HG03520 (cell line): Measurements from ENCODE around the gene KREMEN2.

ENCODE experiments used
- ATAC-seq: cut with Tn5 transposase; IDR thresholded peaks from one replicate; pipeline ENCODE4 v1.9.1; 2021; ENCODE audit warnings: mild to moderate bottlenecking, moderate library complexity; ENCODE audit not compliant: unreplicated experiment

KREMEN2 gene

DNA sequence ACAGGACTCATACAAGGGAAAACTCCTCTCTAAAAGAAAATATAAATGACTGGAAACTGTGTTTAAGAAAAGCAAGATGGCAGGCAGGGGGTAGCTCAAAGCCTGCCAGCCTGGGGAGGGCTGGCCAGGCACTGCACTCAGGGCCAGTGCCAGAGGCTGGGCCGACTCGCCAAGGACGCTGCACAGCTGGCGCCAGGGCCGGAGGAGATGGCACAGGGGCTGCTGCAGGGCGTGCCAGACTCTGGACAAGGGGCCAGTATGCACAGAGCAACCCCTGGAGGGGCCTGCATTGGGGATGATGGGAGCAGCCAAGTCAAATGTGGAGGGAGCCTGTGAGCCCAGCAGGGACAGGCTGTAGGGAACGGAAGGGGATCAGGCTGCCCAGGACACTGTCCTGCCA, 12.1 kb downstream of the KREMEN2 start:
- no peak for ATAC-seq

DNA sequence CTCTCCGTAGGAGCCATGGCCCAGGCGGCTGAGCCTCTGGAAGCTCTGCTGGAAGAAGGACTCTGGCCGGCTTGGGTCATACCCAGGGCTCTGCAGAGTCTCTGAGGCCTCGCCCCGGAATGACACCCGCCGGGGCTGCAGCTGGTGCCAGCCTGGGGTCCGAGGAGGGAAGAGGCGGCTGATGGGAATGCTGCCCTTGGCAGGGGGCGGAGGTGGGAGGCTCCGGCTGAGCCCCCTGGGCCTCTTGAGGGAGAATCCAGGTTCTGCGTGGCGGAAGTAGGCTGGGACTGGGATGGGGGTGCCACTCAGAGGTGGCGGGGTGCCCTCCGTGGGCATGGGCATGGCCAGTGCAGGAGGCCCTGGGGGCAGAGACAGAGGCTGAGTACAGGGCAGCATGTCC, 12.6 kb downstream of the KREMEN2 start:
- ATAC-seq: no peak

GRCh38 chr16:2977440-2977839, 13.4 kb downstream of the KREMEN2 start:
- ATAC-seq: no peak

DNA sequence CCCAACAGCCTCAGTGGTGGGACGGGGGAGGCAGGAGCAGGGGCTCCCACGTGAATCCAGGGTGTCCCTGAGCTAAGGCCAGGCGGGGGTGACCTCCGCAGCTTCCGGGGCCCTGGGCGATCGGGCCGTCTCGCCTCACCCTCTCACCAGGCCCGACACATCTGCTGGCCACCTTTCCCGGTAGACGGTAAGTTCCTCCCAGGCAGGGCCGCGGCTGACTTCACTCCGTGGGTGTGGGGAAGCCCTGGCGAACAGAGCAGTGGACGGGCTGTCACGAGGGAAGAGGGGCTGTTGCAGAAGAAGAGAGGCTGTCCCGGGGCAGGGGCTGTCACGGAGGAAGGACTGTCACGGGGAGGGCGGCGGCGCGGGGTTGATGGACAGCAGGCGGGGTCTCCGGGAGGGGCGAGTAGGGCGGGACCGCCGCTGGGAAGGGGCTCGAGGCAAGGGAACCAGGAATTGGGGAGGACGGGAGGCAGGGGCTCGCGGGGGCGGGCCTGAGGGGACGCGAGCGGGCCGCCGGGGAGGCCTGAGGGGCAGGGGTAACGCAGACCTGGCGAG, 15.7 kb downstream of the KREMEN2 start:
- ATAC-seq: no peak

GRCh38 chr16:2980227-2981176, 16.4 kb downstream of the KREMEN2 start, which contains the start of gene PKMYT1:
PKMYT1 (minus strand) TSS chr16:2980446; CDS start chr16:2979657, 789 bp downstream.
- ATAC-seq: peak; percentile 76

DNA sequence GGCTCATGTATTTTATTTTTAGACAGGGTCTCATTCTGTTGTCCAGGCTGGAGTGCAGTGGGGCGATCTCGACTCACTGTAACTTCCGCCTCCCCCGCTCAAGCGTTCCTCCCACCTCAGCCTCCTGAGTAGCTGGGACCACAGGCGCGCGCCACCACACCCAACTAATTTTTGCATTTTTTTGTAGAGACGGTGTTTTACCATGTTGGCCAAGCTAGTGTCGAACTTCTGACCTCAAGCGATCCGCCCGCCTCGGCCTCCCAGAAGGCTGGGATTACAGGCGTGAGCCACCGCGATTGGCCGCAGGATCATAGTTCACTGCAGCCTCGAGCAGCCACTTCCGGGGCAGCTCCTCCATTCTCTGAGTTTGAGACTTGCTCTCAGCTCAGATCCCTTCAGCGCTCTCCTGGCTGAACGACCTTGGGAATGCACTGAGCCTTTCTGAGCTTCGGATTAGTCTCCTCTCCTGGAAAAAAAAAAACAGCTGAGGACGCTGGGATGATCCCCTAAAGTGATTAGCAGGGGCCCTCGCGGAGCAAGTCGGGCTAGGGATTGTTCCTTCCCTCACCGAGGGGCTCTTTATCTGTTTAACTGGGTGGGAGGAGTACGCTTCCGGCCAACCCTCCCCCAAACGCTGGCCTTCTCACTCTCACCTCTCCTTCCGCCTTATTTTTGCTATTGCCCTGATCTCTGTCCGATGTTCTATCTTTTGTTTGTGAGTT, 17.3 kb downstream of the KREMEN2 start:
- no peak for ATAC-seq

DNA sequence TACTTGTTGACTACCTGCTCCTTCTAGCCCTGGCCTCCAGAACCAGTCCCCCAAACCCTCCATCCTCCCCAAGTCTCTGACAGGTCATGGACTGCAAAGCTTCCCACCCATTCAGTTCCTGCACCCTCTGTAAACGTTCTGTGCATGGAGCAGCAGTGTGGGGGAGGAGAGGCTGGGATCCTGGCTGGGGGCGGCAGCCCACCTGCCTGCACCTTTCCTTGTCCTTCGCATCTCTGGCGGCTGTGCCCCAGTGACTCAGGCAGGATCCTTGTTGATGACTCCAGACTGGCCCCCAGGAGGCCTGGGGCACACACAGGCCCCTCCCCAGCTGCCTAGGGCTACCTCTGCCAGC, 17.8 kb downstream of the KREMEN2 start:
- no peak for ATAC-seq

DNA sequence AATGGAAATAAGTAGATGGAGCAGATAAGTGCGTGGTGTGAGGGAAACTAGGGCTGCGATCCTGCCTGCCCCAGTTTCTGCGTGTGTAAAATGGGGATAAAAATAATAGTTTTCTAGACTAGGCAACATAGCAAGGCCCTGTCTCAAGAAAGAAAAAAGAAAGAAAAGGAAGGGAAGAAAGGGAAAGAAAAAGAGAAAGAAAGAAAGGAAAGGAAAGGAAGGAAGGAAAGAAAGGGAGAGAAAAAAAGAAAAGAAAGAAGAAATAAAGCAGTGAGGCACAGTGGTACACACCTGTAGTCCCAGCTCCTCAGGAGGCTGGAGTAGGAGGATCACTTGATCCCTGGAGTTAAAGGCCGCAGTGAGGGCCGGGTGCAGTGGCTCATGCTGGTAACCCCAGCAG, 18.3 kb downstream of the KREMEN2 start:
- ATAC-seq: no peak

DNA sequence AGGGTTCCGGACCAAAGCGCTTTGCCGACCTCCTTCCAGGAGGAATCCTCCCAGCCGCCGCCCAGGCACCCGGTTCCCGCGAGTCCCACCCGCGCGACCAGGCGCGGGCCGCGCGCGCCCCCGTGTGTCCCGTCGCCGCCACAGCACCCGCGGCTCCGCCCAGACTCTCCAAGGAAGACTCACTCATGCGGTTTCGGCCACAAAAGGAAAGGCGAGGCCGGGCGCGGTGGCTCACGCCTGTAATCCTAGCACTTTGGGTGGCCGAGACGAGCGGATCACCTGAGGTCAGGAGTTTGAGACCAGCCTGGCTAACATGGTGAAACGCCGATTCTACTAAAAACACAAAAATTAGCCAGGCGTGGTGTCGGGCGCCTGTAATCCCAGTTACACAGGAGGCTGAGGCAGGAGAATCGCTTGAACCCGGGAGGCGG, 19.6 kb downstream of the KREMEN2 start:
- ATAC-seq: no peak

- no peak for ATAC-seq
These were observed 21.4 kb downstream of the KREMEN2 start for GRCh38 chr16:2985462-2985861.

DNA sequence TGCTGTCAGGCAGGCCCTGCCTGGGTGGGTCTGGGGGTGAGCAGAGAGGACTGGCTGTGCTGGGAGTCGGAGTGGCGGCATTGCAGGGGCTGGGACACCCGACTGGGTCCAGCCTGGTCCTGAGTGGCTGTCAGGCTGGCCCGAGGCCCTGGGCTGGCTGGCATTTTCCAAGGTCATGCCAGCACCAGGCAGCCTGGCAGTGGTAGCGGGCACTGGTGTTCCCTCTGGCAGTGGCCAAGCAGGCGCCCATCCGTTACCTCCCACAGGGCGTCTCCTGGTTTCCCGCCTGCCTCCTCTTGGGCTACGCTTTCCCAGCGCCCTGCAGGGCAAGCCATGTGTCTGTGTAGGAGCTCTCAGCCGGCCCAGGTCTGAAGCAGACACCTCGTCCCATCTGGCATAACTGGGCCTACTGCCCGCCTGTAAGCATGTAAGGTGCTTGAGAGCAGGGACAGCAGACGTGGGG, 21.8 kb downstream of the KREMEN2 start:
- ATAC-seq: no peak

GRCh38 chr16:2986623-2987188, 22.6 kb downstream of the KREMEN2 start:
- ATAC-seq: no peak

- ATAC-seq: no peak
These were observed 23.2 kb downstream of the KREMEN2 start for GRCh38 chr16:2987286-2987685.

DNA sequence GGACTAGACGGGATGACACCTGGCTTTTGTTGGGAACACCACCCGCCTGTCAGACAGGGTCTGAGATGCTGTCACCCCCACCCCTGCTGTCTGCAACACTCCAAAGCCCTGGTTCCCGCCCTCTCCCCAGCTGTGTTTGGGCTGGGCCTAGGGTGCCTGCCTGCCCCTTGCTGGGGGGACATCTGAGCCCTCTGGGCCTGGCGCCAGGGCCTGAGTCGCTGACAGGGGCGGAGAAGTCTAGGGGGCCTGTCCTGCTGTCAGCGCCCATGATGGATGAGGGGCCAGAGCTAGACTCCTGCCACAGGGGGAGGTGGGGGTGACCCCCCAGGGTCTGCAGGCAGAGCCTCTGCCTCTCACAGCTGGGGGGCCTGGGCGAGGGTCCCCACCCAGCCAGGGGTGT, 23.8 kb downstream of the KREMEN2 start:
- ATAC-seq: no peak

DNA sequence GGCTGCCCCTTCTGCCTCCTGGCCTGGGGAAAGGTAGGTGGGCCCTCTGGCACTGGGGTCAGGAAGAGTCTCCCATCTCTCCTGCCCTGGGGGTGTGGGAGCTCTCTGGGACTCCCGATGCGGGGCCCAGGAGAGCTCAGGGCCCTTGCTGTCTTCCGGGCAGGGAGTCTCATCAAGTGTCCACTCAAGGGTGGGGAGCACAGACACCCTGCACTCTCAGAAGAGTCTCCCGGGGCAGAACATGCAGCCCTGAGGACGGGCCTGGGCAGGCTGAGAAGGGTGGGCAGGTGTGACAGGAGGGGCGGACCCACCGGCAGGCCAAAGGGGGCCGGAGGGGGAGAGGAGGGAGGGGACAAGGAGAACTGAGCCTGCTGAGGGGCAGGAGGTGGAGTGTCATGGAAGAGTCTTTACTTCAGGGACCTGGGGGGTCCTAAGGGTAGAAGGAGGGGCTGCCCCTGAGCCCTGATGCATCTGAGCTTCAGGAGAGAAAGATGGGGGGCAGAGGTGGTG, 24.6 kb downstream of the KREMEN2 start:
- ATAC-seq: no peak

DNA sequence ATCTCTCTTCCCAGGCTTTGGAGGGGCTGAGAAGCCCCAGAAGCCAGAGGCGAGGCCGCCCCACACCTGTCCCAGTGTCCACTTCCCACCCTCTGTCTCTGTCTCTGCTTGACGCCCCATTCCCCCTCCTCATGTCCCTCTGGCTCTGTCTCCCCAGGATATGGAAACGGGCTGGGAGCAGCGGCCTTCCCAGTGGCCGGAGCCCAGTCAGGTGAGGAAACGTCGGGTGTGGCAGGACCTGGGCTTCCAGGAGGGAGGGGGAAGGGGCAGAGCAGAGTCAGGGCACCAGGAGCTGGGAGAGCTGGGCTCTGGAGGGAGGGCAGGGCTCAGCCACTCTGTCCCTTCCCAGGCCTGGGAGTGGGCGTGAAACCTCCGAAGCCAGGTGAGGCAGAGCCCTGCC, 26.8 kb downstream of the KREMEN2 start:
- no peak for ATAC-seq

DNA sequence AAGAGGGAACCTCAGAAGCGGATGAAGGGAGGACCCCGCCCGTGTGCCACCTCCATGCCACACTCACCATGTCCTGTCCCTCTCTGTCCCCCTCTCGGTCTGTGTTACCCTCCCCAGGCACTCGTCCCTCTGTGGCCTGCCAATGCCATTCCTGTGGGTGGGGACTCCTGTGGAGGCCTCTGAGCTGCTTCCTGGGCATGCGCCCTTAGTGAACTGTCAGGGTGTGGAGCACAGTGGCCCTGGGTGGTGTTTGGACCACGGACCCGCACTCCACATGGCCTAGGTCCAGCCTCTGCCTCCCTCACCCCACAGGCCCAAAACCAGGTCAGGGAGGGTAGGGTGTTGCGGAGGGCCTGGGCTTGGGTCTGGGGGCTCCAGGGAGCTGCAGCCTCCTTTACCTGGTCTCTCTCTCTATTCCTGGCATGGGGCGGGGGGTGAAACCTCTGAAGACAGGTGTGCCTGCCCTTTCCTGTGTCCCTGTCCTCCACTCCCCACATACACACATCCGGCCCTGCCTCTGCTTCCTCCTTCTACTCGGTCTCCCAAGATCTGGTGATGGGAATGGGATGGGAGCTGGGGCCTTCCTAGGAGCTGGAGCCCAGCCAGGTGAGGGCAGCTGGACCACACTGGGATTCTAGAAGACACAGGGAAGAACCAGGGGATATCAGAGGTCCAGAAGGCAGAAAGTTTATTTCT, 27.6 kb downstream of the KREMEN2 start:
- ATAC-seq: no peak

DNA sequence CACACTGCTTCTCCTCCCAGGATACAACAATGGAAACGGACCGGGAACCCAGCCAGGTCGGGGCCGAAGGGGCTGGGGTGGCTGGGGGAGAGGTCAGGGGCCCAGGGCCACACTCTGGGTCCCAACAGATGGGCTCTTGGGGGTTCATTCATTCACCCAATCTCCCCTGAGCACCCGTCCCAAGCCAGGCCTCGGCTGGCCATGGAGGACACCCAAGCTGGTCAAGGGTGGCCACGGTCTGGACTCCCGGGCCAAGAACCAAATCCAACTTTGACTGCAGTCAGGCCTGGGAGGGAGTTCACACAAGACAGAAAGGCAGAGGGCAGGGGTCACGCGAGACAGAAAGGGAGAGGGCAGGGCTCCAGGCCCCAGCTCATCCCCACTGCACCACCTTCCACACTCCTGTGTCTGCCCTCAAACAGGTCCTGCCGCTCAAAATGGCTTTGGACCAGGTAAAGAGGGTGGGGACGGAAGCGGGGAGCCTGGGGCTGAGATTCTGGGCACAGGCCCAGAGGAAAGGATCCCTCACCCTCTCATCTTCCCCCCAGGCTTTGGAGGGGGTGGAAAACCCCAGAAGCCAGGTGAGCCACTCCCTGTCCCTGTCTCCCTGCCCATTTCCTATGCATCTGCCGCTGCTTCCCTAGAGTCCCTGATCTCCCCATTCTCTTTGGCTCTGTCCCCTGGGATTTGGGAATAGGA, 28.5 kb downstream of the KREMEN2 start:
- ATAC-seq: no peak

GRCh38 chr16:2996298-2996697, 32.2 kb downstream of the KREMEN2 start:
- no peak for ATAC-seq

DNA sequence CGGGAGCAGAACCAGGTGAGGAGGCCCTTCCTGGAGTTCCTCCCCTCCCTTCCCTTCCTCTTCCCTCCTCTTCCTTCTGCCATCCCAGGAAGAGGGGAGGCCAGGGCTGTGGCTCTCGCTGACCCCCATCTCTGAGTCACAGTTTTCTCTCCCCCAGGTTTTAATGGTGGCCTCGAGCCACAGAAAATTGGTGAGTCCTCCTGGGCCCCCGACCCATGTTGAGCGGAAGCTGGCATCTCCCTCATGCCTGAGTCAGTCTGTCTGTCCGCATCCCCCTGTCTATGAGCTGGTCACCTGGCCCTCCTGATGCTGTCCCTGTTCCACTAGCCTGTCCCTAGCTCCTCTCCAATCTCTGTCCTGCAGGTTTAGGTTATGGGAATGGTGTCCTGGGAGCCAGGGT, 35.9 kb downstream of the KREMEN2 start:
- no peak for ATAC-seq
